Endothelial cell (in vitro differentiated cells): ENCODE results near the gene LNX1. TPM values are rescaled to one million over a fixed set of nuclear protein-coding genes. Genes with fewer than 3 reads are reported as not detected.

Experiments
- DNase-seq: peaks from one replicate; pipeline ENCODE4 v3.0.0; 2021; ENCODE audit warnings: low spot score
- H3K27ac Mint-ChIP-seq: one replicate; pipeline ENCODE4 v1.8.0; 2021; ENCODE audit warnings: mixed read lengths, inconsistent platforms; ENCODE audit not compliant: unreplicated experiment
- H3K27me3 Mint-ChIP-seq: one replicate; pipeline ENCODE4 v1.8.0; 2021; ENCODE audit warnings: mild to moderate bottlenecking, moderate library complexity, mixed read lengths, inconsistent platforms; ENCODE audit not compliant: unreplicated experiment
- H3K36me3 Mint-ChIP-seq: one replicate; pipeline ENCODE4 v1.8.0; 2021; ENCODE audit warnings: mild to moderate bottlenecking, low read depth, mixed read lengths, inconsistent platforms; ENCODE audit not compliant: unreplicated experiment
- H3K4me1 Mint-ChIP-seq: one replicate; pipeline ENCODE4 v1.8.0; 2021; ENCODE audit warnings: mild to moderate bottlenecking, mixed read lengths, inconsistent platforms; ENCODE audit not compliant: unreplicated experiment
- H3K4me3 Mint-ChIP-seq: one replicate; pipeline ENCODE4 v1.8.0; 2021; ENCODE audit warnings: mild to moderate bottlenecking, mixed read lengths, inconsistent platforms; ENCODE audit not compliant: unreplicated experiment
- H3K9me3 Mint-ChIP-seq: one replicate; pipeline ENCODE4 v1.8.0; 2021; ENCODE audit warnings: mixed read lengths, inconsistent platforms; ENCODE audit not compliant: unreplicated experiment
- CTCF ChIP-seq: fragments of 200-600 bp; sonication (generic); IDR thresholded peaks from one replicate; pipeline ENCODE4 v1.5.0; 2021; ENCODE audit warnings: antibody characterized with exemption; ENCODE audit not compliant: unreplicated experiment
- total RNA-seq: library from RNA; stranded (reverse); fragmentation: NEBNext Ultra II Directional; extraction: Animal tissue kit (Norgen Biotek cat#: 25700); gene quantifications from one replicate; pipeline ENCODE4 v1.2.1, GENCODE V29; 2021; ENCODE audit not compliant: unreplicated experiment

Gene LNX1
- total RNA-seq, 1 donor from 2014 or later = 25.7 TPM

- H3K4me3 Mint-ChIP-seq = peak overlapping the region; percentile 70
- TF ChIP-seq CTCF = no peak
- DNase-seq = no peak
- peak overlapping the region; percentile 81 for H3K27ac Mint-ChIP-seq
- H3K4me1 Mint-ChIP-seq = peaks cover 23% of the 10 kb centered on the region
- peaks cover 1% of the 10 kb centered on the region for H3K27me3 Mint-ChIP-seq
- H3K9me3 Mint-ChIP-seq = no peaks in the 10 kb centered on the region
- peaks cover 8% of the 10 kb centered on the region for H3K36me3 Mint-ChIP-seq
Observed at GRCh38 chr4:53559021-53559620, 32.2 kb downstream of the LNX1 start.

- no peak for DNase-seq
- H3K36me3 Mint-ChIP-seq = peaks cover 7% of the 10 kb centered on the region
- TF ChIP-seq CTCF = no peak
- peaks cover 1% of the 10 kb centered on the region for H3K27me3 Mint-ChIP-seq
- no peaks in the 10 kb centered on the region for H3K9me3 Mint-ChIP-seq
- peak overlapping the region; percentile 70 for H3K4me3 Mint-ChIP-seq
- peaks cover 23% of the 10 kb centered on the region for H3K4me1 Mint-ChIP-seq
- peak overlapping the region; percentile 85 for H3K27ac Mint-ChIP-seq
Observed at GRCh38 chr4:53558065-53558801, 33.1 kb downstream of the LNX1 start.

GRCh38 chr4:53557669-53558064 lies 33.6 kb downstream of the LNX1 start:
- H3K9me3 Mint-ChIP-seq = no peaks in the 10 kb centered on the region
- H3K4me3 Mint-ChIP-seq = no peak overlapping the region
- peaks cover 7% of the 10 kb centered on the region for H3K36me3 Mint-ChIP-seq
- DNase-seq = no peak
- no peaks in the 10 kb centered on the region for H3K27me3 Mint-ChIP-seq
- H3K27ac Mint-ChIP-seq = peak overlapping the region; percentile 85
- H3K4me1 Mint-ChIP-seq = peaks cover 23% of the 10 kb centered on the region
- no peak for TF ChIP-seq CTCF

- Mint-ChIP-seq H3K9me3 (no peaks in the 10 kb centered on the region), H3K27ac (no peak overlapping the region), H3K36me3 (peaks cover 7% of the 10 kb centered on the region), H3K4me1 (peaks cover 25% of the 10 kb centered on the region), H3K4me3 (no peak overlapping the region), H3K27me3 (no peaks in the 10 kb centered on the region)
- no peak for TF ChIP-seq CTCF
- DNase-seq = no peak
Observed at GRCh38 chr4:53556651-53557050, 34.6 kb downstream of the LNX1 start.
